Psoas muscle (tissue), 8 donors: ENCODE results near the gene GRIN2D. TPM values are rescaled to one million over a fixed set of nuclear protein-coding genes. Genes with fewer than 3 reads are reported as not detected.

Experiments used
- ATAC-seq, 4 donors: fragments of 200-7000 bp; cut with Tn5 transposase; one replicate each; pipeline ENCODE4 v1.9.1; 2020; ENCODE audit warnings: moderate library complexity in 3 of 4, mild to moderate bottlenecking in 2 of 4
- DNase-seq, 2 donors: peaks; one replicate each; pipeline ENCODE4 v3.0.0-alpha.2; 2020
- H3K27ac ChIP-seq: fragments of 200-600 bp; one replicate; pipeline ENCODE4 v1.8.0; 2022
- H3K27me3 ChIP-seq, 3 donors: fragments of 200-600 bp in 1 of 3; one replicate each; pipeline versions ENCODE4 v1.6.1 to v1.8.0; 2013 to 2022; ENCODE audit warnings: low read length in 2 of 3, mild to moderate bottlenecking in 2 of 3, moderate library complexity in 1 of 3; ENCODE audit not compliant: insufficient read depth in 3 of 3
- H3K36me3 ChIP-seq, 2 donors: fragments of 200-600 bp in 1 of 2; one replicate each; pipeline versions ENCODE4 v1.6.1 to v1.8.0; 2013 to 2022; ENCODE audit warnings: low read depth in 1 of 2, mild to moderate bottlenecking in 1 of 2, moderate library complexity in 1 of 2; ENCODE audit not compliant: insufficient read depth in 1 of 2
- H3K4me1 ChIP-seq: fragments of 200-600 bp; one replicate; pipeline ENCODE4 v1.8.0; 2022
- H3K4me3 ChIP-seq: fragments of 200-600 bp; one replicate; pipeline ENCODE4 v1.8.0; 2022; ENCODE audit warnings: mild to moderate bottlenecking
- H3K9me3 ChIP-seq: fragments of 200-600 bp; one replicate; pipeline ENCODE4 v1.8.0; 2022
- WGBS, 3 donors: extraction: QIAGEN DNeasy Blood & Tissue Kit; methylation state at CpG; one replicate each; pipeline versions ENCODE4 v1.1.6 to v1.1.7; 2013; 5-methylcytosine and 5-hydroxymethylcytosine counted together
- intact Hi-C, 2 donors: fragments of 100-400 bp; cut with DNase I; formaldehyde crosslinking; loops; one replicate each; pipeline versions ENCODE4 v1.11.0 to v1.14.2; 2022
- polyA plus RNA-seq, 3 donors: library from polyadenylated mRNA; stranded (reverse); fragments of 200-250 nt; gene quantifications; one replicate each; pipeline ENCODE4 v1.2.3, GENCODE V29; 2013
- total RNA-seq, 4 donors: library from RNA; stranded (reverse); fragmentation: NEBNext Ultra II Directional in 2 of 4; extraction: Animal tissue kit (Norgen Biotek cat#: 25700) in 2 of 4; gene quantifications; one replicate each; pipeline versions ENCODE4 v1.2.1 to v1.2.4, GENCODE V29; 2021 to 2023
- TF ChIP-seq, protein P1 (sequence below): fragments of 200-600 bp; IDR thresholded peaks from one replicate; pipeline ENCODE4 v1.8.0; 2022; ENCODE audit warnings: antibody characterized with exemption
- donor health status: healthy with polysubstance abuse.
- donor health status: DM: no; HTN: no; CAD: no; lungs with moderate emphysema.
- donor health status: Bipolar disorder and iron deficiency.
- donor health status: healthy.
- donor health status: DM: yes; HTN: yes; CAD: no.
- donor health status: DM: no; HTN: no; CAD: no.
- donor health status: DM: no; HTN: no; CAD: no.
- donor health status: DM: yes; HTN: yes; CAD: no.

The GRIN2D gene
- total and polyA plus RNA-seq, 7 donors = 0.03 to 0.21 (median 0.04) TPM

DNA sequence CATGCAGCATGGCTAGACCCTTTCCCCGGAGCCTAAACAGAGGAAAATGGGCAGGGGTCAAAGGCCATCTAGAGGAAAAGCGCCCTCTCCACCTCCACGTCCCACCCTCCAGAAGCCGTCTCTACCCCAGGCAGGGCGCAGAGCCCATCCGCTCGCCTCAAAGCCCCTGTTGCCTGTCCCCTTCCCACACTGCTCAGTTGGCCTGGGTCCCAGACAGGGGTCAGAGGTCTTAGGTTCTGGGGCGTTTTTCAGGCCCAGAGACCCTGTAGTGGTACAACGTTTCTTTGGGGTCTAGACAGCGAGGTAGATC lies 30.0 kb upstream of the GRIN2D start:
- H3K4me3 ChIP-seq = peak overlapping the region; percentile 80
- TF ChIP-seq, protein P1, sequence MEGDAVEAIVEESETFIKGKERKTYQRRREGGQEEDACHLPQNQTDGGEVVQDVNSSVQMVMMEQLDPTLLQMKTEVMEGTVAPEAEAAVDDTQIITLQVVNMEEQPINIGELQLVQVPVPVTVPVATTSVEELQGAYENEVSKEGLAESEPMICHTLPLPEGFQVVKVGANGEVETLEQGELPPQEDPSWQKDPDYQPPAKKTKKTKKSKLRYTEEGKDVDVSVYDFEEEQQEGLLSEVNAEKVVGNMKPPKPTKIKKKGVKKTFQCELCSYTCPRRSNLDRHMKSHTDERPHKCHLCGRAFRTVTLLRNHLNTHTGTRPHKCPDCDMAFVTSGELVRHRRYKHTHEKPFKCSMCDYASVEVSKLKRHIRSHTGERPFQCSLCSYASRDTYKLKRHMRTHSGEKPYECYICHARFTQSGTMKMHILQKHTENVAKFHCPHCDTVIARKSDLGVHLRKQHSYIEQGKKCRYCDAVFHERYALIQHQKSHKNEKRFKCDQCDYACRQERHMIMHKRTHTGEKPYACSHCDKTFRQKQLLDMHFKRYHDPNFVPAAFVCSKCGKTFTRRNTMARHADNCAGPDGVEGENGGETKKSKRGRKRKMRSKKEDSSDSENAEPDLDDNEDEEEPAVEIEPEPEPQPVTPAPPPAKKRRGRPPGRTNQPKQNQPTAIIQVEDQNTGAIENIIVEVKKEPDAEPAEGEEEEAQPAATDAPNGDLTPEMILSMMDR = no peak
- peak; percentile 13 to 26 (median 20) for ATAC-seq
- no peaks in the 10 kb centered on the region for H3K9me3 ChIP-seq
- no peaks in the 10 kb centered on the region for H3K27me3 ChIP-seq
- H3K4me1 ChIP-seq = peaks cover 4% of the 10 kb centered on the region
- DNase-seq = no peak
- peak overlapping the region; percentile 92 for H3K27ac ChIP-seq
- 1% methylated on average over 10 of the region's 10 CpGs for WGBS, 3 donors
- intact Hi-C loops = no loop called here
- H3K36me3 ChIP-seq = peaks cover 0 to 17% of the 10 kb centered on the region in 2 donors

DNA sequence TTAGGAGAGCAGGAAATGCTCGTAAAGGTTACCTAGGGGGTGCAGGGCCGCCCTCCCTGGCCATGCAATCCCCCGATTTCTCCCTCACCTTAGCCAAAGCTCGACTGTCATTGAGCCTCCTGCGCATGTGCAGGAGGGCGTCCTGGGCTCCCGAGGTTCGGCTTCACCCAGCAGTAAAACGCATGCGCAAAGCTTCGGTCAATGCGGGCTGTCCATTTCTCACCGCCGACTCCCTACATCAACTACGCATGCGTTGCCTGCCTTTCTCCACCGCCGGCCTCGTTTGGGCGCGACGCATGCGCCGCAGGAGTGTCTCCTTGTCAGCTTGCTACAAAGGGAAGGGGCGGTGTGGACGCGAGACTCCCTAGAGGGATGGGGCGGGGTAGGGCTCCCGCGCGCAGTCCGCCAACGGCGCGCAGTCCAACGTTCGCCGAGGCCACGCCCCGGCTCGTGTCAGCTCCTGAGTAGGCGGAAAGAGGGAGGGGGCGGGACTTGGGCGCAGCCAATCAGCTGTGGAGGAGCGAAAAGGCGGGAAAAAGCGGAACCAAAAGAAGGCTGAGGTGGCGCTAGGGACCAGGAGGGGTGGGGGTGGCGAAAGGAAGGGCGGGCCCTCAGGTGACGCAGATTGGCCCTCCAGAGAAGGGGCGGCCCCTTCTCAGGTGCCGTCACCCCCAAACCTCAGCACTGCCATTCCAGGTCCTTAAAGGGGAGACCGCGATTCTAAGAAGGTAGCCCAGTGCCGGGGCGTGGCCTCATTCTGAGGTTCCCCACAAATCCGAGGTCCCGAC lies 29.5 kb upstream of the GRIN2D start, which contains the start of the genes SYNGR4 and TMEM143:
Gene SYNGR4 (plus strand): TSS at position 558 of the 788 bp plus-strand sequence. CDS start 1,476 bp downstream, outside the sequence.
Gene TMEM143 (minus strand): TSS at position 131 of the 788 bp plus-strand sequence. CDS start 20 bp downstream, at position 111.
- peaks cover 0 to 17% of the 10 kb centered on the region in 2 donors for H3K36me3 ChIP-seq
- DNase-seq (peak; percentile 99 to 100), ATAC-seq (peak; percentile 89 to 94 (median 93))
- intact Hi-C loops = loop anchor here in 1 of 2 donors (2.0 kb wide), 1 partner anchor 27 kb away; the partner anchor contains the start of gene KDELR1
- H3K4me3 ChIP-seq = peak within 1 kb of the TSS; percentile 80
- H3K9me3 ChIP-seq = no peaks in the 10 kb centered on the region
- H3K27ac ChIP-seq = peak within 1 kb of the TSS; percentile 92
- TF ChIP-seq, protein P1 = no peak
- peaks cover 4% of the 10 kb centered on the region for H3K4me1 ChIP-seq
- 1% methylated on average over 57 to 59 of the region's 59 CpGs for WGBS, 3 donors
- no peaks in the 10 kb centered on the region for H3K27me3 ChIP-seq

DNA sequence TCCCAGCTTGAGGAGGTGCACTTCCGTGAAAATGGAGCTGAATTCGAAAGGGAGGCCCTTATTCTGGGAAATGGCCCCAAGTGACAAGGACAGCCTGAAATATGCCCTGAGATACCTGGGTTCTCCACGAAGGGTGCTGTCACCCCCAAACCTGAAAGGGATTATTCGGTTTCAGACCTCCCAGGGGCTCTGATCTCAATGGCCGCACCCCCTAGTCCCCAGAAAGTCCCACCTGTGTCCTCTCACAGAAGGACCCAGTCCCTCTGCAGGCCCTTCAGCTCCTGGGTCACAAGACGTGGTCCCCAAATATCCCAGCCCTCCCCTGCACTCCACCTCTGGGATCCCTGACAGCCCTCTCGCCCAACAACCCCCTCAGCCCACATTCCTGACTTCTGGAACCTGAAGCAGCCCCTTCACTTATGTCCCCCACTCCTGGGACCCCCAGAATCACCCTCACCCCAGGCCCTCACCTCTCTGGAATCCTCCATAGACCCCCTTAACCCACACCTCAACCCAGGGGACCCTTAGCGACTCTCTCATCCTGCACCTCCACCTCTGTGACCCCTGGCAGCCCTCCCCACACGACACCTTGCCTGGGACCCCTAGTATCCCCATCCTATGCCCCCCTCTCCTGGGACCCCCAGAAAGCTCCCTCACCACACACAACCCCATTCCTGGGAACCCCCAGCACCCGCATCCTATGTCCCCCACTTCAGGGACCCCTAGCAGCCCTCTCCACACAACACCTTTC lies 28.7 kb upstream of the GRIN2D start:
- Histone ChIP-seq H3K27ac (peak overlapping the region; percentile 92), H3K4me1 (peaks cover 4% of the 10 kb centered on the region), H3K27me3 (no peaks in the 10 kb centered on the region), H3K4me3 (peak overlapping the region; percentile 80), H3K36me3 (peaks cover 0 to 15% of the 10 kb centered on the region in 2 donors), H3K9me3 (no peaks in the 10 kb centered on the region)
- intact Hi-C loops = loop anchor here in 1 of 2 donors (2.0 kb wide), 1 partner anchor 26 kb away; the partner anchor contains the start of gene KDELR1
- ATAC-seq (no peak), DNase-seq (peak in 1 of 2 donors; percentile 22)
- TF ChIP-seq, protein P1 = no peak
- 61 to 70% (median 68%) methylated on average over 7 to 10 of the region's 10 CpGs for WGBS, 3 donors

DNA sequence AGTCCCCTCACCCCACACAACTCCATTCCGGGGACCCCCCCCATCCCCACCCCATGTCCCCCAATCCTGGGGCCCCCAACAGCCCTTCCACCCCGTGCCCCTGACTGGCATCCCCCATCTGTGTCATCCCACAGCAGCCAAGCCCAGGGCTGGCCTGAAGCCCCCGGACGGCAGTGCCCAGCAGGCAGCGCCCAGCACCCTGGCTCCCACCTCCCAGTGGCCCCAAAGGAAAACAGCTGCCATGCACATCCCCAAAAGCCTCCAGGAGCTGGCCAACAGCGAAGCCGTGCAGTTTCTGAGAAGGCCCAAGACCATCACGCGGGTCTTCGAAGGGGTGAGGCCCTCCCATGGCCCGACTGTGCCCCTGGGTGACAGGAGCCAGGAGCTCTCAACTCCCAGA lies 27.9 kb upstream of the GRIN2D start:
- H3K27me3 ChIP-seq = no peaks in the 10 kb centered on the region
- TF ChIP-seq, protein P1 = no peak
- DNase-seq (no peak), ATAC-seq (no peak)
- H3K9me3 ChIP-seq = no peaks in the 10 kb centered on the region
- H3K4me3 ChIP-seq = no peak overlapping the region
- H3K4me1 ChIP-seq = peaks cover 4% of the 10 kb centered on the region
- WGBS, 3 donors = 77 to 84% (median 77%) methylated on average over 10 to 11 of the region's 11 CpGs
- H3K27ac ChIP-seq = no peak overlapping the region
- intact Hi-C loops = loop anchor here in 1 of 2 donors (2.0 kb wide), 1 partner anchor 25 kb away; the partner anchor contains the start of gene KDELR1
- H3K36me3 ChIP-seq = peaks cover 0 to 10% of the 10 kb centered on the region in 2 donors
